ENCODE measurements around the gene ANKRD34C. TPM values are rescaled to one million over a fixed set of nuclear protein-coding genes. Genes with fewer than 3 reads are reported as not detected.
A peak's percentile ranks its signal among the peaks of the same experiment; 100 is the strongest.

The ANKRD34C gene
- total RNA-seq, 1 donor from 2014 or later, result not detected

GRCh38 chr15:79310985-79311900, 28.7 kb downstream of the ANKRD34C start, which contains the start of gene TMED3:
Gene TMED3, plus strand, starts transcription at chr15:79311112. Its CDS starts 138 bp downstream, at chr15:79311250.
- Histone ChIP-seq H3K36me3 (peaks cover 31% of the 10 kb centered on the region), H3K9me3 (no peaks in the 10 kb centered on the region), H3K27ac (peak within 1 kb of the TSS; percentile 63), H3K4me3 (peak within 1 kb of the TSS; percentile 80), H3K4me1 (peaks cover 18% of the 10 kb centered on the region), H3K27me3 (ENCODE audit: low read depth) (no peaks in the 10 kb centered on the region)
- peak; percentile 22 for TF ChIP-seq CTCF (IDR thresholded peaks at IDR 0.05)
- intact Hi-C loops (cut with DNase I), result no loop called here
- ATAC-seq (peak; percentile 96 to 98), DNase-seq (peak; percentile 87)

GRCh38 chr15:79311901-79312553, 29.5 kb downstream of the ANKRD34C start:
- H3K9me3 ChIP-seq, result no peaks in the 10 kb centered on the region
- intact Hi-C loops (cut with DNase I), result no loop called here
- peaks cover 18% of the 10 kb centered on the region for H3K4me1 ChIP-seq
- no peak for TF ChIP-seq CTCF (IDR thresholded peaks at IDR 0.05)
- no peaks in the 10 kb centered on the region for H3K27me3 ChIP-seq (ENCODE audit: low read depth)
- ATAC-seq (no peak), DNase-seq (no peak)
- peak overlapping the region; percentile 80 for H3K4me3 ChIP-seq
- H3K36me3 ChIP-seq, result peaks cover 38% of the 10 kb centered on the region
- no peak overlapping the region for H3K27ac ChIP-seq

GRCh38 chr15:79314186-79314585, 31.7 kb downstream of the ANKRD34C start:
- peaks cover 60% of the 10 kb centered on the region for H3K36me3 ChIP-seq
- H3K9me3 ChIP-seq, result no peaks in the 10 kb centered on the region
- no peak for DNase-seq
- H3K27me3 ChIP-seq (ENCODE audit: low read depth), result no peaks in the 10 kb centered on the region
- intact Hi-C loops (cut with DNase I), result no loop called here
- ATAC-seq, result no peak
- H3K27ac ChIP-seq, result no peak overlapping the region
- peaks cover 18% of the 10 kb centered on the region for H3K4me1 ChIP-seq
- no peak overlapping the region for H3K4me3 ChIP-seq
- no peak for TF ChIP-seq CTCF (IDR thresholded peaks at IDR 0.05)

GRCh38 chr15:79314811-79315210, 32.3 kb downstream of the ANKRD34C start:
- no peak for TF ChIP-seq CTCF (IDR thresholded peaks at IDR 0.05)
- intact Hi-C loops (cut with DNase I), result no loop called here
- no peaks in the 10 kb centered on the region for H3K9me3 ChIP-seq
- H3K27me3 ChIP-seq (ENCODE audit: low read depth), result no peaks in the 10 kb centered on the region
- ATAC-seq (peak in 1 of 2 donors; percentile 40), DNase-seq (peak; percentile 72)
- H3K4me1 ChIP-seq, result peaks cover 18% of the 10 kb centered on the region
- H3K36me3 ChIP-seq, result peaks cover 66% of the 10 kb centered on the region
- no peak overlapping the region for H3K27ac ChIP-seq
- H3K4me3 ChIP-seq, result no peak overlapping the region

- peaks cover 13% of the 10 kb centered on the region for H3K4me1 ChIP-seq
- peaks cover 72% of the 10 kb centered on the region for H3K36me3 ChIP-seq
- DNase-seq (no peak), ATAC-seq (no peak)
- H3K27ac ChIP-seq, result no peak overlapping the region
- no peak for TF ChIP-seq CTCF (IDR thresholded peaks at IDR 0.05)
- no peak overlapping the region for H3K4me3 ChIP-seq
- intact Hi-C loops (cut with DNase I), result no loop called here
- H3K9me3 ChIP-seq, result no peaks in the 10 kb centered on the region
- no peaks in the 10 kb centered on the region for H3K27me3 ChIP-seq (ENCODE audit: low read depth)
Measured at GRCh38 chr15:79315623-79316328, 33.3 kb downstream of the ANKRD34C start.

Measured in lower lobe of right lung (tissue), 2 donors.